T-helper 2 cell treated with Interferon-gamma antibody and Interleukin-4, amounts not matched to agents 100 ng/mL and 5 ng/mL, for 36 hours (primary cell): ENCODE measurements around the gene RPS6KL1. TPM values are rescaled to one million over a fixed set of nuclear protein-coding genes. Genes with fewer than 3 reads are reported as not detected.

Source experiments
- intact Hi-C: fragments of 100-400 bp; cut with micrococcal nuclease; formaldehyde crosslinking; loops from one replicate; pipeline ENCODE4 v1.15.1; 2023
- total RNA-seq: library from RNA; stranded (reverse); gene quantifications from 2 replicates; pipeline ENCODE4 v1.2.3, GENCODE V29; 2022

The RPS6KL1 gene
- total RNA-seq, 1 donor from 2014 or later: 9.4 TPM

- intact Hi-C loops: no loop called here
Observed at GRCh38 chr14:74915826-74916225, 7.2 kb downstream of the RPS6KL1 start.

- intact Hi-C loops: no loop called here
Observed at GRCh38 chr14:74915426-74915825, 7.6 kb downstream of the RPS6KL1 start.

- intact Hi-C loops: loop anchor here (1.0 kb wide), 1 partner anchor 174 kb away; no protein-coding TSS in a partner anchor
Observed at GRCh38 chr14:74913986-74914573, 9.0 kb downstream of the RPS6KL1 start.

GRCh38 chr14:74913393-74913910, 9.6 kb downstream of the RPS6KL1 start:
- intact Hi-C loops: no loop called here

- intact Hi-C loops: no loop called here
Observed at GRCh38 chr14:74912801-74913200, 10.3 kb downstream of the RPS6KL1 start.

- intact Hi-C loops: no loop called here
Observed at GRCh38 chr14:74912111-74912510, 10.9 kb downstream of the RPS6KL1 start.

- intact Hi-C loops: no loop called here
Observed at GRCh38 chr14:74911704-74912103, 11.4 kb downstream of the RPS6KL1 start.

- intact Hi-C loops: no loop called here
Observed at GRCh38 chr14:74911221-74911620, 11.8 kb downstream of the RPS6KL1 start.

GRCh38 chr14:74910556-74910955, 12.5 kb downstream of the RPS6KL1 start:
- intact Hi-C loops: no loop called here

GRCh38 chr14:74909911-74910310, 13.1 kb downstream of the RPS6KL1 start:
- intact Hi-C loops: no loop called here

GRCh38 chr14:74909501-74909900, 13.6 kb downstream of the RPS6KL1 start:
- intact Hi-C loops: no loop called here

- intact Hi-C loops: no loop called here
Observed at GRCh38 chr14:74908861-74909341, 14.2 kb downstream of the RPS6KL1 start.

GRCh38 chr14:74907744-74908143, 15.3 kb downstream of the RPS6KL1 start:
- intact Hi-C loops: no loop called here

GRCh38 chr14:74906925-74907521, 16.0 kb downstream of the RPS6KL1 start:
- intact Hi-C loops: no loop called here

GRCh38 chr14:74905595-74906142, 17.4 kb downstream of the RPS6KL1 start:
- intact Hi-C loops: loop anchor here (1.0 to 2.0 kb wide), 2 partner anchors 44 to 183 kb away; no protein-coding TSS in a partner anchor

- intact Hi-C loops: loop anchor here (1.0 to 2.0 kb wide), 2 partner anchors 44 to 184 kb away; no protein-coding TSS in a partner anchor
Observed at GRCh38 chr14:74904635-74905503, 18.2 kb downstream of the RPS6KL1 start.

GRCh38 chr14:74902941-74903705, 19.9 kb downstream of the RPS6KL1 start:
- intact Hi-C loops: no loop called here

- intact Hi-C loops: no loop called here
Observed at GRCh38 chr14:74898694-74899093, 24.4 kb downstream of the RPS6KL1 start.

- intact Hi-C loops: no loop called here
Observed at GRCh38 chr14:74898083-74898482, 25.0 kb downstream of the RPS6KL1 start.

GRCh38 chr14:74897642-74898041, 25.4 kb downstream of the RPS6KL1 start:
- intact Hi-C loops: no loop called here

- intact Hi-C loops: no loop called here
Observed at GRCh38 chr14:74896400-74896799, 26.7 kb downstream of the RPS6KL1 start.
